ENCODE results near the gene TRIML2.
"Not testable (repeated sequence)": the region's sequence is repeated elsewhere in the genome, so short reads cannot be mapped to it uniquely, and the experiment has no call there.

The TRIML2 gene

DNA sequence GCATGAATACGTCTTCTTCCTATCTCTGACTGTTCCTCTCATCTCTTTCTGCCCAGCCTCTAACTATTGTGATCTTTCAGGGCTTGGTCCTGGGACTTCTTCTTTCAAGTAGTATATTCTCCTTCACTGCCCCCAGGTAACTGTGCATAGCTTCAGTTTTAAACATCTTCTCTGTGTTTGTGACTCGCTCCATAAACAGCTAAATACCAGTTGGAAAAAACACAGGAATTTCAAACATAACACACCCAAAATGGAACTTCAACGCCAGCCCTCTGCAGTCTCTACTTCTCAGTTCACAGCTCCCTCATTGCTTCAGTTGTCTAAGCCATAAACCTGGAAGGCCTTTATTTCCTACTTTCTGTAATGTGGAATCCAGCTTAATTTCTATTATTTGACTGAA, 16.6 kb downstream of the TRIML2 start:
- DNase-seq, result no peak

DNA sequence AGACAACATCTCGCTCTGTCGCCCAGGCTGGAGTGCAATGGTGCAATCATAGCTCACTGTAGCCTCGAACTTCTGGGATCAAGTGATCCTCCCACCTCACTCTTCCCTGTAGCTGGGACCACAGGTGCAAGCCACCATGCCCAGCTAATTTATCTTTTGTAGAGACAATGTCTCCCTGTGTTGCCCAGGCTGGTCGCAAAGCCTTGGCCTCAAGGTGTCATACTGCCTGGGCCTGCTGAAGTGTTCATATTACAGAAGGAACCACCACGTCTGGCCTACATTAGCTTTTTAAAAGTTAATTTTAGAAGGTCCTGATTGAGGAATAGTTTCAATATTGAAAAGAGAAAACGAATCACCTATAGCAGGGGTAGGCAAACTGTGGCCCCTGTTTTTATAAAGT, 22.5 kb downstream of the TRIML2 start:
- DNase-seq, result no peak

DNA sequence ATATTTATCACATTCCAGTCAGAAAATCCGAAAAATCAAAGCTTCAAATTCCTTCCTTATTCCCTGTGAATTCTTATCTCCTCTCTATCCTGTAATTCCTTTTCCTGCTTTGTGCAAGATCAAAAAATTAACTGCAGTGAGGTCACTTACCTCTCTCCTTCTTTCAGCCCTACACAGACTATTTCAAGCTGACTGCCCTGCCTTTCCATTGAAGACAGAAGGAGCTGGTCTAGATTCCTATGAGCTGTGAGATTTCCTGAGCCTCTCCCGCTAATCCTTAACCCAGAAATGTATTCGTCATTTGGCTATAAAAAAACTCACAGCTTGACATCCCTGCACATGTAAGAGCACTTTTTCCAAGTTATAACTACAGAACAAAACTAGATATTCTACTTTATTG, 26.6 kb downstream of the TRIML2 start:
- no peak for DNase-seq

DNA sequence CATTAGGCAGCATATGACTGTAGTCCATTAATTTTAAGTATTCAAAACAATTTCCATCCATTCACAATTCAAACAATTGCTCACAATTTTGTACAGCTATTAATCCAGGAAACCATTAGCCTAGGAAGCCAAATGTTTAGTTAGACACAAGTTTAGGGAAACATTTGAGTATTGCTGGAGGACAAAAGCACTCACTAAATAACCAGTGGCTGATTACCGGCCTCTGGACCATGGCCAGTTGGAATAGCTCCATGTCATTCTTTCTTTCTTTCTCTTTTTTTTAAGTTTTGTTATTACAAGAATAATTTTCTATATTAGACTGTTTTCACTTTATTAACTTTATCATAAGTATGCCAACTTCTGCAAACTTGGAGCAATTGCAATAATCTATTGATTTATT, 31.3 kb downstream of the TRIML2 start:
- DNase-seq, result no peak

DNA sequence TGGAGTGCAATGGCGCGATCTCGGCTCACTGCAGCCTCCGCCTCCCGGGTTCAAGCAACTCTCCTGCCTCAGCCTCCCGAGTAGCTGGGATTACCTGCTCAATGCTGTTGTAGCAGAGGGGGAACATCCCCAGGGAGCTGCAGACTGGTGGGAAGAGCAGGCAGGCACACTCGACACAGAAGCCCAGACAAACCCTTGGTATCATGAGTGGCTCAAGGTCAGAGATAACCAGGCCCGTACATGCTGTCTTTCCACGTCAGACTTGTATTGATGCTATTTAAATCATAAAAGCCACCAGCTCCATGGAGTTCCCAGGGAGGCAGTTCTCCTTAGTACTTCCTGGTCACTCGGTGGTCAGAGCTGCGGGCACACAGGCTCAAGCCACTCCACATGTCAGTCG, 33.2 kb downstream of the TRIML2 start:
- DNase-seq, result no peak

- no peak for DNase-seq
Measured at GRCh38 chr4:188061083-188061482, 48.3 kb downstream of the TRIML2 start.

DNA sequence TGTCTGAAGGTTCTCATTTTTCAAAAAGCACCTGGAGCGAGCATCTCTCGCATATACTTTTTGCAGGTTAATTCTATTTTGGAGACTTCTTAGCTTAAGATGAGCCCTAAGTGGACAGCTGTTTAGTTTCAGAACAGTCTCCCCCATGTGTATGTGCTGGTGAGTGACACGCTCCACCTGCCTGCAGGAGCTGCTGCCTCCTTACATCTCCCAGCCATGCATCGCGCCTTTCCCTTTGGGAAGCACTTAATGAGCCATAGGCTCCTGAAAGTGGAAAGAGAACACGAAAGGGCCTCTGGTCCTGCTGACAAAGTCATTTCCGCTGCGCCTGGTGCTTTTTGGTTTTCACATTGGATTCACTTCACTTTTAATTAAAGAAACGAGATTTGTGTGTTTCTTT, 56.1 kb downstream of the TRIML2 start:
- DNase-seq, result no peak

GRCh38 chr4:188046657-188047056, 62.7 kb downstream of the TRIML2 start:
- no peak for DNase-seq

DNA sequence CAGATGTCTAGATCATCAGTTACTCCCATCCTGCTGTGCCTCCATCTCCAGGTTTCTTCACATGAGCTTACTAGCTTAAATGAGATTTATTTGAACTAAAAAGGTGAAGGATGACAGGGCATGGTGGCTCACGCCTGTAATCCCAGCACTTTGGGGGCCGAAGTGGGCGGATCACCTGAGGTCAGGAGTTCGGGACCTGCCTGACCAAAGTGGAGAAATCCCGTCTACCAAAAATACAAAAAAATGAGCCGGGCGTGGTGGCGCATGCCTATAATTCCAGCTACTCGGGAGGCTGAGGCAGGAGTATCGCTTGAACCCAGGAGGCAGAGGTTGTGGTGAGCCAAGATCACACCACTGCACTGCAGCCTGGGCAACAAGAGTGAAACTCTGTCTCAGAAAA, 63.9 kb downstream of the TRIML2 start:
- DNase-seq, result not testable (repeated sequence)

- no peak for DNase-seq
Measured at GRCh38 chr4:188043154-188043553, 66.2 kb downstream of the TRIML2 start.

- DNase-seq, result no peak
Measured at GRCh38 chr4:188042191-188042590, 67.2 kb downstream of the TRIML2 start.

- DNase-seq, result no peak
Measured at GRCh38 chr4:188041721-188042120, 67.7 kb downstream of the TRIML2 start.

Measured in NCI-H2107 (cell line).